Stimulated activated CD4-positive, alpha-beta T cell treated with anti-CD3 and anti-CD28 coated beads, Interleukin-12 subunit alpha, Interleukin-12 subunit beta, amount 100 ng/mL, for 24 hours (primary cell): Measurements from ENCODE around the gene KLC1.

Experiments
- DNase-seq, 2 experiments: peaks; one replicate each; pipeline ENCODE4 v3.0.0-alpha.2; 2020; ENCODE audit warnings: low read depth in 2 of 2

The KLC1 gene

DNA sequence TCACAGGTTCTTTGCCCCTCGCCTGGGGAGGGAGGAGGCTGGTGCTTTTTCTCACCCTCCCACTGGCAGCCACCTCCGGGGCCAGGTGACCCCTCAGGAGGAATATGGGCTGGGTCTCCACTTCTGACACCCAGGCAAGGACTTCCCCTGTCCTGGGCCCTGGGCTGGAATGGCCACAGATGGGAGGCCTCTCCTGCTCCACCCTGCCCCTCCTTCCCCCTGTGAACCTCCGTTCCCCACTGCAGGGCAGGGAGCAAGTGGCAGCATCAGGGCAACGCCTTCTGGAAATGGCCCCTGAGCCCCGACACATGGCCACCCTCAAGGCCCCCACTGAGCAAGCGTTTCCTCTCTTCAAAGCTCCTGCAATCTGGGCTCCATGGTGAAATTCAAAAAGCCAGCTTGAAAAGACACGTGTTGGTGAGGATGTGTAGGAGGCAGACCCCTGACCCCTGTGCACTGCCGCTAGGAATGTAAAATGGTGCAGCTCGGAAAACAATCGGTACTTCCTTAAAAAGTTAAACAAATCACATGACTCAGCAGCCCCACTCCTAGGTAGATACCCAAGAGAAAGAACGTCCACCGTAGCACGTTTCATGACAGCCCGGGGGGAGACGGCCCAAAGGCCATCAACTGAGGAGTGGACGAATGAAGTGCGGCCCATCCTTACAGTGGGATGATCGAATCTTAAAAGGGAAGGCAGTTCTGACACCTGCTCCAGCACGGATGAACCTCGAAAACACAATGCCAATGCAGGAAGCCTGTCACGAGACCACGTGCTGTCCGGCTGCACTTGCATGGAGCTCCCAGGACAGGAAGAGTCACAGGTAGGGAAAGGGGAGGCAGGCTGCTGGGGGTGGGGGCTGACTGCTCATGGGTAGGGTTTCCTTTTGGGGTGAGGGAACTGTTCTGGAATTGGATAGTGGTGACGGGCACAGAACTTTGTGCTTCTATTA lies 74.7 kb downstream of the KLC1 start:
- no peak for DNase-seq

DNA sequence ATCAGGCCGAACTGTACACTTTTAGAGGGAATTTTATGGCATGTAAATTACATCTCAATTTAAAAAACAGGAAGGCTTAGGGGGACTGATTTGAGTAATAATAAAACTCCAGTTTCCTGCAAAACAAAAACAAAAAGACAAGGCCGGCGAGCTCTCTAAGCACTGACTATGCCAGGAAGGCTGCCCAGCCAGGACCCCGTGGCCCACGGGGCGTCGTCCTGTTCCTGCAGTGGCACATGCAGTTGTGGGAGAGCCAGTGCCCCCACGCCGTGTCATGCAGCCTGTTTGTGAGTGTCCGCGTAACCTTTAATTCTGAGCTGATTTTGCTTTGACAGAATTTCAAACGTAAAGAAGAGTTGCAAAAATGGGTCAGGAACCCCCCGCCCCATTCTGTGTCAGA lies 75.7 kb downstream of the KLC1 start:
- no peak for DNase-seq

DNA sequence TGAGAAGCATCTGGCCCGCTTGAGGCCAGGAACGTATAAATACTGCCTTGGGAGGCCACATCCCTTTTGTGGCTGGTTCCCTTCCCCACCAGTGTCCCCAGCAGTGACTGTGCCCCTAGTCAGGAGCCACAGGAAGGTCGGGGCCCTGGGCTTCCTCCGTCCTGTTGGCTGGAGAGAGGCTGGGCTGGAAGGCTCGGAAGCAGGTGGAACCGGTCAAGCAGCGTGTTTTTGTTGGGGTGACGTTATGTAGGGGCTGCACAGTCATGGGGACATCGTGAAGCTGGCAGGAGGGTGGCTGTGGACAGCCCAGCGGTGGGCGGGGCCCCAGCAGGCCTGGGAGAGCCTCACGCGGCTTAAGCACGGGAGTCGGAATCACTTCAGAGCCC lies 76.1 kb downstream of the KLC1 start:
- no peak for DNase-seq

DNA sequence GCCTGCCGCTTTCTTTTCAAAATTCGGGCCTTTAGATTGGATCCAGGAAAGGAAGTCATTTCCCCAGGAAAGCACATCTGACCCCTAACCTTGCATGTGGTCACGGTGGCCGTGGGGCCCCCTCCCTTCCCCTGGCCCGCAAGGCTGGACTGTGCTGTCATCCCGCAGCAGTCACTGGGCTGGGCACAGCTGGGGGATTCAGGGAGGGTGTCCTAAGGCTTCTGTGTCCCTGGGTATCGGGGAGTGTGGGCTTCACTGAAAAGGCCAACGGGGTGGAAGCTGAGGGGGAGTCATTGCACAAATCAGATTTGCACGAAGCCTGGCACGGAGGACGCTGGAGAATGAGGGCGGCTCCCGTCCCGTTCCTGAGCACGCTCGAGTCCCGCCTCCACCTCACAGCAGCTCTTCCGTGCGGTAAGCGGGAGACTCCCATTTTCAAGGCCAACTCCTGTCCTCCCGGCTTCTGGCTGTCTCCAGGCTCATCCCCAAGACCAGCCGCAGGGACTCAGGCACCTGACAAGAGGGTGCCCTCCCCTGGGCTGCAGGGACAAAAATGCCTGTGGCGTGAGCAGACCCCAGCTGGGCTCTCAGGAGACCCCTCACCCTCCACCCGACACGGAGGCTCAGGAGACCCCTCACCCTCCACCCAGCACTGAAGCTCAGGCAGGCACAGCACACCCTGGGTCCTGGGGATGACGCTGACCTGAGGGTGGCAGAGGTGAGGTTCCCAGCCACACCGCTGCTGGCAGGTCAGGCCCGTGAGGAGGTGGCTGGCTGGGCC lies 76.7 kb downstream of the KLC1 start:
- DNase-seq = no peak

DNA sequence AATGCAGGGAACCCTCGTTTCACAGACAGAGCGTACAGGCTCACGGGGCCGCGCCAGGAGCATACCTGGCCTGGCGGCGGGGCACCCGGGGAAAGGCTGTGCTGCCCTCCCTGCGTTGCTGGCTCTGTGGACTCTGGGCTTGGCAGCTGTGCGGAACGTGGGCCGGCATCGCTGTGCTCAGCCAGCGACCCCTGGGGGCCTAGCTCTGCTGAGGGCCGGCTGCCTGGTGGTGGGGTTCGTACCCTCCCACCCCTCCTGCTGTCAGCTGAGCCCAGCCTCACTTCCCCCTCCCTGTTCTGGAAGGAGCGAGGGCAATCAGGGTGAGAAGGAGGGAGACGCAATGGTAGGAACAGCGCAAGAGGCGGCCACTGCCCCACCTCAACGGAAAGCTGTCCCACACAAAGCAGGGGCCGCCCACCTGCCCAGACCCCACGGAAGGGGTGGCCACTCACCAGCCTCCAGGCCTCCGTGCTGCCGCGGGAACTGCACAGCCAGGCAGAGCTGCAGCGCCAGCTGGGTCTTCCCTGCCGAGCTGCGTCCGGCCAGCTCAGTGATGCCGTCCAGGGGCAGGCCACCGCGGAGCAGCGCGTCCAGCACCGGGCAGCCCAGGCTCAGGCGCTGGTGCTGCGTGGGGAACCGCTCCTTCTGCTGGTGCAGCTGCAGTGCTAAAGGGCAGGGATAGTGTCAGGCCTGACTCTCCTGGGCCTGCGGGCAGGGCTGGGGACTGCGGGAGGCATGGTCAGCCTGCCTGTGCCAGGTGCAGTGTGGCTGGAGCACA lies 77.7 kb downstream of the KLC1 start:
- DNase-seq = no peak

DNA sequence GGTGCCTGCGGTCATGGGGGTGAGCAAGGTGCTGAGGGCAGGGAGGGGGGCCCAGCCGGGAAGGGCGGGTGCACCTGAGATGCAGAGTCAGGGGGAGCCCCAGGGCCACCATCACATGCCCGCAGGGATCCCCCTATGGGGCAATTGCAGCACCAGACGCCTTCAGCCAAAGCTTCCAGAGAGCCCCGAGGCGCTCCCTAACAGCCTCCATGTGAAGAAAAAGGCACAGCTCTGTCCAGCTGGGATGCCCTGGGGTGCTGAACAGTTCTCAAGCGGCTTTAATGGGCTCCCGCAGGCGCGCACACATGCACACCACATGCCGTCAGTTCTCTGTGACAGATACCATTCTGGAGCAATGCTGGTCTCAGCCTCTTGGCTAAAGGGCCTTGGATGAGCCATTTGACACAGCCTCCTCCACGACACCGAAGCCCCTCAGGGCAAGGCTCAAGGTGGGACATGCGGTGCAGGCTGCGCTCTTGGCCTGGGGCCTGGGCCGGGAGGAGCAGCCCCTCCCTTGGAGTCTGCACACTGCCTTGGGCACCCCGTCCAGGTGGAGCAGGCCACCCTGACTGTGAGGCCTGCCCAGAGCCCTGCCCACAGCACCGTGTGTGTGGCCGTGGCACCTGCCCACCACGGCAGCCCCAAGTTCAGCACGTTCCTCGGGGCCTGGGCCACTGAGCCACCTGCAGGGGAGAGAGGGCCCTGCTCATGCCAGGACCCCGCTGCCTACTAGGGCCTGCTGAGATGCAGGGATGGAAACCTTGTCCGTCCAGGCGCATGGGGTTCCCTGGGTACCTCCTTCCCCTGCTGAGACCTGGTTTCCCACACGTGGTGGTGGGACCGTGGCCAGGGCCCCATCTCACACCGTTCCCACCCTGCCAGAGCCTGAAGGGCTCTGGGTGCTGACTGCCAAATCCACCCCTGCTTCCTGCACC lies 78.6 kb downstream of the KLC1 start:
- DNase-seq = no peak

DNA sequence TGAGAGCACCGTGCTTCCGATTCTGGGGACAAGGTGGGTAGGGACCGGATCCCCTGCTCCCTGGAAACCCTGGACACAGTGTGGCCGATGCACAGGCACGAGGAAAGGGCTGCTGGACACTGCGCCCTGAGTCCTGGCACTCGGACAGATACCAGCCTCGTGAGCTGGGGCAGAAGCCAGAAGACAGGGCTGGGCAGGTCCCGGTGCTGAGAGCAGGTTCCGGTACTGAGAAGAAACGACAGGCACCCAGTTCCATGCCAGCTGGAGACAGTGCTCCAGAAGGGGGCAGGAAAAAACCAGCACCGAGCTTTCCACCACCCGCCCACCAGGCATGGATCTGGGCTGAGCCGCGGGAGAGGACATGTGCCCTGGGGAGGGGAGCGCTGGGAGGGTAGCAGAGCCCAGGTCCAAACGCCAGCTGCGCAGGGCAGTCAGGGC lies 79.8 kb downstream of the KLC1 start:
- DNase-seq = no peak

DNA sequence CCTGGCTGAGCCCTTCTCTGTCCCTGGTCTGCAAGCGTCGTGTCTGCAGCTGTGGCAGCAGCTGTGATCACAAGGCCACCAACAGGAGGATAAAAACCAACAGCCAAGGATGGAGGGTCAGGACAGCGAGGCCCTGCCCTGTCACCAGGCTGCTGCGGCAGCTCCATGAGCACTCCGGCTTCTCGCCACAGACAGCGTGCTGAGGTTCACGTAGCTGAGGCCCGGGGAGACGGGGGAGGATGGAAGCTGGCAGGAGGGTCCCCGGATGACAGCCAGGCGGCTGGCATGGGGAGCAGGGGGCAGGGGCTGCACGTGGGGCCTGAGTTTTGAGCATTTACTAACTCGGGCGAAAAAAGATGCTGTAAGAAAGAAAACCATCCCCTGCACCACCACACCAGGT lies 80.8 kb downstream of the KLC1 start:
- DNase-seq = no peak

DNA sequence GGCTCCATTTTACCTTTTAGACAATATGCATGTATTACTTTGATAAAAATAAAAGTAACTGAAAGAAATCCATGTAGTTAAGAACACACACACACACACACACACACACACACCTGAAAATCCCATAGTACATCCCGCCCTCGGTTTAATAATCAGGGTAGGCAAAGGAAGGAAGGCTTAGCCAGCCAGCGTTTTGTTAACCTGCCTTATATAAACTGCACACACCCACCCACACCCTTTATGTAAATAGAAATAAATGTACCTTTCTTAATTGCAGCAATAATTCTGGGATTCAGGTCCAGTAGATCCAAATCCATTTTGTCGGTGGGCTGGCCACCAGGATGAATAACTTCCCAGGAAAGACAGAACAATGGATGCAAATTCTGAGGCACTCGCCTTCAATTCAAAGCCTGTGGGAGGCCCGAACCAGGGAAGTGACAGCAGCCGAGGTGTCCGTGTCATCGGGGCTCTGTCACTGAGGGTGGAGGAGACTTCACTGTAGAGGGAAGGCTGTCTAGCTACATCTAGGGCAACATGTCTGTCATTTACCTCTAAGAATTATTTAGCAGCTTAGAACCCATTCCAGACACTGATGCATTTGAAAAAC lies 81.9 kb downstream of the KLC1 start:
- no peak for DNase-seq

DNA sequence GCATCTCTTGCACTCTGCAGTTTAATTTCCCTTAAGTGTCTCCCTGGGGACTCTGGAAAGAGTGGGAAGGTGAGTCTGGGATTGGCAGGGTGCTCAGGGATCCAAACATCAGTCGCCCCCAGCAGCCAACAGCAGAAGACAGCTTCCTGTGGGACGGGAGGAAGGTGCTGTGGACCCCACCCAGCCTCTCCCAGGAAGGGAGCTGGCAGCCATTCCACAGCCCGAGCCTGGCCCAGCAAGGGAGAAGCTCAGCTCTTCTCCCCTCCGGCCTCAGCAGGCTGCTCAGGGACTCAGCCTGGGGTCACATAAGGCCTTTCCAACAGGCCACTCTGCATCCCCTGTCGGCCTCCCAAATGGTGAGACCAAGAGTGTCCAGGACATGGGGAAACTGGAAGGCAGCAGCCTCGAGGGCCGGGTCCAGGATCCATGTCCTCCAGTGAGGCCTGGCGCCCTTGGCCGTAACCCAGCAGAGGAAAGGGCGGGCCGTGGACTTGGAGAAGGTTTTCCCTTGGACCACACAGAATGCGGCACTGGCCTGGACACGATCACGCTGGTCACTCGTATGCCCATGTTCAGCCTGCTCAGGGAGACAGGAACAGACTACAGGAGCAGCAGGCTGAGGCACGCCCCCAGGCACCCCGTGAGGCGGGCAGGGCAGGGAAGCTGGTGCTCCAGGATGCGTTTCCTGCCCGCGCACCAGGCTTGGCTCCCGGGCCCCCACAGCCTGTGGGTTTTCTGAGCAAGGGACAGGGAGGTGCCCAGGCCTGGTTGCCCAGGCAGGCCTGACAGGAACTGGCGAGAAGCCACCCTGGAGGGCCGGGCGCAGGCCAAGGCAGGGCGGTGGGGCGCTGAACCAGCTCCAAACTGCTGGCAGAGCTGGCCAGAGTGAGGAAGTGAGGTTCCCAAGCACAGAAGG lies 82.8 kb downstream of the KLC1 start:
- no peak for DNase-seq

DNA sequence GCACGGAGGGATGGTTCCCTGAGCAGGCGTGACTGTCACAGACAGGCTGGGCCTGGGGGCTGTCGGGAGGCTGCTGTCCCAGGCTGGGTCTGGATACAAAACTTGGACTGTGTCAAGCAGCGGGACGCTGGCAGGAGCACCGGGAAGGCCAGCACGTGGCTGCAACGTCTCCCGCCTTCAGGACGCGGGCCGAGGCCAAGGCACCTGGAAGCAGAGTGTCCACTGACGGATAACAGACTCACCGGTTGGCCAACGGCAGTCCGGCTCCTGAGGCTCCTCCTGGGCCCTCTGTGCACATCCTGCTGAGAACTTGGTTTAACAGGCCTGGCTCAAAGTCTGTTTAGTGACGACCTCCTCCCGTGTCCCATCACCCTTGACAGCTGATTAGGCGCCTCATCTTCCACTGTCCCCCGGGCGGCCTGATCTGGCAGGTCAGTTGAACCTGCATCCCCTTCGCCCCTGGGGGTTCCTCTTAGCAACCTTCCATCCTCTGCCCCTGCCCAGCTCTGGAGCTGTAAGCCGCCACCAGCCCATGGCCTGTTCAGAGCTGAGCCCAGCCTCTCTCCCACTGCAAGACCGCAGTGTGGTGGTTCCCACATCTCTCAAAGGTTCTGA lies 83.7 kb downstream of the KLC1 start:
- DNase-seq = no peak

DNA sequence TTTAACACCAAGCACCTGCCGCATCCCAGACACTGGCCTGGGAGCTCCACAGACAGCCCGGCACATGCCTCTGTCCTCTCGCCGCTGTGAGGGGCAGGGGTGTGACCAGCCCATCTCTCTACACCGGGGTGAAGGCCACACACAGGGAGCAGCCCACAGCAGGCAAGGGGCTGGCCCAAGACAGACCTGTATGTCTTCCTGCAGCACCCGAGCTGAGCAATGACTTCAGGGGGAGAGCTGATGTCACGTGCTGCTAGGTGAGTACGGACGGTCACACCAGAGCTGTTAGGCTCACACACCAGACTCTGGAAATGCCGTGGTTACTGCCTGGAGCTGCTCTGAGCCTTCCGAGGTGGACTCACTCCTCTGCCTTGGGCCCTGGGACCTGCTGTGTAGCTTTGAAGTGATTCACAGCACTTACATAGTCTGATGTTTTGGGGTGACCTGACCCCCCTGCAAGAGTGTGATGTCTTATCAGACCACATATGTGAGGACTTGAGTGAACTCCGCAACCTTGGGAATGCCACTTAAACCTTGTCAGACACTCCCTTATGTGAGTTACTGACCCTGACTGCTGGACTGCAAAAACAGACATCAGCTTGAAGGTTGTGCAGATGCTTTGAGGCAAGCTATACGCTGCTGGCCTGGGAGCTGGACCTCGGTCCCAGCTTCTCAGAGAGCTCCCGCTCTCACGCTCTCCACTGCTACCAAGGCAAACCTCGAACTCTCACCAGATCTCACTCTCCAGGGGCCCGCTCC lies 84.5 kb downstream of the KLC1 start:
- no peak for DNase-seq

DNA sequence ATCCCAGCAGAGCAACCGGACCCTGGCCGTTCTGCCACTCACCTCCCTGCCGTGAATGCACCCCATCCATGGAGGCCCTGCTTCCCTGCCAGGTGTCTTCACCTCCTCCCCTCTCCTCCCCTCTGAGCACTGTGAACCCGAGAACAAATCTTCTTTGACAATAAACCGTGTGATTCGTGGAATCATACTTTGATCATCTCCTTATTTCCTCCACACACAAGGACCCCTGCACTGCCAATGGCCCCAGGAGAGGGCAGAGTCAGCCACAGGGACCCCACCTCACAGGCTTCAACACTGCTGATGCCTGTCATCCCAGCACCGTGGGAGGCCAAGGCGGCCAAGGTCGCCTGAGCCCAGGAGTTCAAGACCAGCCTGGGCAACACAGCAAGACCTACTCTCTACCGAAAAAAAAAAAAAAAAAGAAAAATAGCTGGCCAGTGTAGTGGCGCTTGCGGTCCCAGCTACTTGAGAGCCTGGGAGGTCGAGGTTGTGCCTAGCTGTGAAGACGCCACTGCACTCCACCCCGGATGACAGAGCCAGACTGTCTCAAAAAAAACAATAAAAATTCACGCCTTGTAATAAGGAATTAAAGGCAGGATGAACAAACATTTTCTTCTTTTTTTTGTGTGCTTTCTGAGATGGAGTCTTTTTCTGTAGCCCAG lies 85.2 kb downstream of the KLC1 start:
- DNase-seq = no peak

DNA sequence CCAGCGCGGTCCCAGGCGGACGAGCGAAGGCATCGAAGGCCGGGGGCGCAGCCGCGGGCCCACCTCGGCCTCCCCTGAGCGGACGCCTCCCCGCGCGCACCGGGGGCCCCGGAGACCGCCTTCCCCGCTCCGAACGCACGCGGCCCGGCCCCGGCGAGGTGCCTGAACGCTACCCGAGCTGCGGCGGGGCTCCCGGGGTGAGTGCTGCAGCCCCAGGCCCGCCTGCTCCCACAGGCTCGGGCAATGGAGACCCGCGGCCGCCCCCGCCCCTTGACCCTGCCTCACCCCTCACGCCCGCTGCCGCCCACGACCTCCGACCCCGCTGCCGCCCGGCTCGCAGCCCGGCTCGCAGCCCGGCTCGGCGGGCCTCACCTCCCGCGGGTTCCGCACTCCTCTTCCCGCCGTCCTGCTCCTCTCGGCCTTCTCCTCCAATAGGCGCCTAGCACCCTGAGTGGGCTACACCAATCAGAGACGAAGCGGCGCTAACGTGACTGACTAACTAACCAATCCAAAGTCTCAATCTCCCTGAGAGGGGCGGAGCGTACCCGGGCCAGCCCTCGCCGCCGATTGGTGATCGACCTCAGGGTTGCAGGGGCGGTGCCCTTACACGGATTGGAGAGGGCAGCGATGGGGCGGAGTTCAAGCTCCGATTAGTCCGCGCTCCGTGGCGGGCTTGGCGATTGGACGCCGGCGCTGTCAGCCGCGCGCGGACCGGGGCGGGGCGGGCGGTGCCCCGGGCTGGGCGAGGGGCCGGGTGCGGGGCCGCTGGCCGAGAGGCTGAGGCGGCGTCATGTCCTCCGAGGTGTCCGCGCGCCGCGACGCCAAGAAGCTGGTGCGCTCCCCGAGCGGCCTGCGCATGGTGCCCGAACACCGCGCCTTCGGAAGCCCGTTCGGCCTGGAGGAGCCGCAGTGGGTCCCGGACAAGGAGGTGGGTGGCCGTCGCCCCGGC lies 86.3 kb downstream of the KLC1 start, which contains the start of the genes XRCC3 and ZFYVE21:
XRCC3 (minus strand) TSS at position 400 of the 949 bp plus-strand sequence. CDS start 4,364 bp downstream, outside the sequence.
ZFYVE21 (plus strand) TSS at position 759 of the 949 bp plus-strand sequence; CDS start at position 791, 32 bp downstream.
- DNase-seq = peak; percentile 99

DNA sequence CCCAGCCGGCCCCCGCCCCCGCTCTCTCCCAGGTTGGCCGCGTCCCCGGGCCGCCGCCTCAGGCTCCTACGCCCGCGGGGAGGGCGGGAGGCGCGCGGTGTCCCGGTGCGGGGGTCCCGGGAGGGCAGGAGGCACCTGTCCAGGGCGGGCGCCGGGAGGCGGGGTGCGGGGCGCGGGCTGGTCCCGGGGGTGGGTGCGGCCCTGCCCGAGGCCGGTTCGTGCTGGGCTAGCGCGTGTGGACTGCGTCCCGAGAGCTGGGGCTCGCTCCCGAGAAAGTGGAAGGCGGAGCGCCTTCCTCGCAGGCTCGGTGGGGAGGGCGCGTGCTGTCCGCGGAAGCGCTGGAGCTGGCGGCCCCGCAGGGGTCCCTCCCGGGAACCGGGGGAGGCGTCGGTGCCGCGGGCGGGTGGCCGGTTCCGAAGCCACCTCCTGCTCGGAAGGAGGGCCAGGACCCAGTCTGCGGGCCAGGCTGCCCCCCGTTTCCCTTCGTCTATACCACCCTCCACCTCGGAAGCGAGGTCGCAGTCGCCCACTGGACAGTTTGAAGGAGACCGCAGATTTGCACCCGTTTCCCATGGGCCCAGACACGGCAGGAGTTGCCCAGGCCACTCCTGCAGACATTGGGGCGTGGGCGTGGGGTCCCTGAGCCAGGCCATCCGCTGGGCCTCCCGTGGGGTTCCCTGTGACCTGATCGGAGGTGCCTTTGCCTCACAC lies 87.2 kb downstream of the KLC1 start:
- no peak for DNase-seq
